Amniotic epithelial cell (primary cell): ENCODE results near the gene PIBF1.
"Not testable (repeated sequence)": the region's sequence is repeated elsewhere in the genome, so short reads cannot be mapped to it uniquely, and the experiment has no call there.

Experiments used
- DNase-seq: peaks from one replicate; pipeline ENCODE4 v3.0.0-alpha.2; 2010; ENCODE audit warnings: low read depth

PIBF1 gene

DNA sequence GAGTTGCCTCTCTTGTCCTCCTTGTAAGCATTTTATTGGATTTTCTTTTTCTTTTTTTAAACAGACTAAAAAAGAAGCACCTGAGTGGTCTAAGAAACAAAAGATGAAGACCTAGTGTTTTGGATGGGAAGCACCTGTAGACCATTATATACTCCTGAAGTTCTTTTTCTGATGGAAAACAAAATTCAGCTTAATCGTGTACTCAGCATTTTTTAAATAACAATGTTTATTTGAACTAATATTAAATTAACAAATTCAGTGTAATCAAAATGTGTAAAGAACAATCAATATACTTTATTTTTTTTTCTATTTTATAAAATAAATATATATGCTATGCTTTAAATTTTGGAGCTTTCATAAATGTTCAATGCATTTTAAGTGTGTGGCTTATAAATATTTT, 233.9 kb downstream of the PIBF1 start:
- no peak for DNase-seq

DNA sequence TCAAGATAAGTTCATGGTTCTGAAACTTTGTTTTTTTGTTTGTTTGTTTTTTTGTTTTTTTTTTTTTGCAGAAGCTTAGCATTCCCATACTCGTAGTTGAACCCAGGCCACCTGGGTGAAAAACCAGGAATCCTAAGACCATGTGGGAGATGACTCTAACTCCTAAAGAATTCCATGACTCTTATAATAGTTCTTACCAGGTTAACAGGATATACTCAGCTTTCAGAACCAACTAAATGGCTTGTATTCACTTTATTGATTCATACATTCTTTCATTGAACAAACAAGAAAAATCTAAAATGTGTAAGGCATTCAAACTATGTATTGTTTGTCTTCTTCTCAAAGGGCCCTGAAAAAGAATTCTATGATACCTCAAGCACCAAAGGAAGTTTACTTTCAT, 236.4 kb downstream of the PIBF1 start:
- DNase-seq: no peak

DNA sequence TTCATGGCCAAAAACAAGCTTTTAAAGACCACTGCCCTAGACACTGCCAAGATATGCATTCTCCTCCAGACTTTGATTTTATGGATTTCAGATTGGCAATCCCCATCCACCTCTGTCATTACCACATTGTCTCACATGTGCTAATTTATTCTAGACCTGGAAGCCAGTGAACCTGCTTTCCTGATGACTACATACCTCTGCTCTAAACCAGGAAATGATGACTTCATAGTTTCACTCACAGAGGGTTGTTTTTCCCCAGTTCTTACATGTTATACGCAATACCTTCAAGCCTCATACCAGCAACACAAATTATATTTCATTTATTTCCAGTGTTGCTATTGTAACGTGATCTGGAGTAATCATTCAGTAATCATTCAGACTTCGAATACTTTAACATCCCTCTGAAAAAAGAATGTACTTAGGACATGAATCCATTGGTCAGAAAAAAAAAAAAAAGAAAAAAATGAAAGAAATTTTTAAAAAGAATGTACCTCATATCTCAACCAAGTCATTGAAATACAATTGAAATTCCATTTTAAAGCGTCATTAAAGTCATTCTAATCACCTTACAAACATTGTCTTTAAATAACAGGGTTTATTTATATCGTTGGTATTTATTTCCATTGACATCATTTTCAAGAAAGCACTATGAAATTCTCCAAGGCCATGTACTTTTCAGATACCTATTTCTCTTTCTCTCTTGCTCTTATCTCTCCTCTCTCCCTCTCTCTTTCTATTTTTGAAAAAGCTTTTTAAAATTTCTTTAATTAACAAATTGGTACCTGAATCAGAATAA, 243.5 kb downstream of the PIBF1 start:
- DNase-seq: peak; percentile 58

DNA sequence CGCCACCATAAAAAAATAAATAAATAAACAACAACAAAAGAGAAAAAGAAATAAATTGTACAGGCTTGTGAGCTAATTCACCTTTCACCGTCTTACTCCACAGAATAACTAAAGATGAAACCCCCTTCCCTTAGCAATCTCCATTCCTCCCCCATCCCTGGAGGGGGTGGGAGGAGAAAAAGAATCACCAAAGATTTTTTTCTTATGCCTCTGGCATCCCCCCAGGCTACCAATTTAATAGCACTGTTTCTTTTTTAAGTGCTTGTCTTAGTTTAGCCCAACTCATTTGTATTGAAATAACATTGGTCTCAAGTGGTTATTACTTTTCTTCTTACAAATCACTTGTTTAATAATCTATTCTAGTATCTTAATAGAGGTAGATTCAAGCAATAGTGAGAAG, 253.0 kb downstream of the PIBF1 start:
- DNase-seq: no peak

DNA sequence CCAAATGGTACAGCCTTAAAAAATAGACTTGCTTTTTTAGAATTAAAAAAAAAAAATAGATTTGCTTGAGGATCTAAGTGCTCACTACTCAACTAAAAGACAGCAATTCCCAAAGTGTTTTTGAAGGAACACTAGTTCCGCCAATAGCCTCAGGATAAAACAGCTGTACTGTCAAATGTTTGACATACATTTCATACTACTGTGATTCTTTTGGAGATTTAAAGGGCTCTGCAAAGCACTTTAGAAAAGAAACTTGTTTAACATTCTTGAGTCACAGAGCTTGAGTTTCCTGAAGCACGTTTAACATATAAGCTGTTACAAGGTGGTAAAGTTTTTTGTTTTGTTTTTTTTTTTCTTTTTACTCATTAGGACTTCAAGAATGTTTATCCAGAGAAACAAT, 253.7 kb downstream of the PIBF1 start:
- DNase-seq: no peak

DNA sequence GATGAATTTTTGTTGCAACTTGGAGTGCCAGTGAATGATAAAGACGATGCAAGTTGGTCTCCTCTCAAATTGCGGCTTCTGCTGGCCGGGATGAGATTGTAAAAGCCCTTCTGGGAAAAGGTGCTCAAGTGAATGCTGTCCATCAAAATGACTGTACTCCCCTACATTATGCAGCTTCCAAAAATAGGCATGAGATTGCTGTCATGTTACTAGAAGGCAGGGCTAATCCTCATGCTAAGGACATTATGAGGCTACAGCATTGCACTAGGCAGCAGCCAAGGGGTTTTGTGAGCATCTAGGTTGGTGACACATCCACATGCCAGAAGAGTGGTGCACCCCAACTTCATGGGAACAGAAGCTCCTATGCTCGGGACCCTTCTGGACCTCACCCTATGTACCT, 254.6 kb downstream of the PIBF1 start:
- DNase-seq: no peak

DNA sequence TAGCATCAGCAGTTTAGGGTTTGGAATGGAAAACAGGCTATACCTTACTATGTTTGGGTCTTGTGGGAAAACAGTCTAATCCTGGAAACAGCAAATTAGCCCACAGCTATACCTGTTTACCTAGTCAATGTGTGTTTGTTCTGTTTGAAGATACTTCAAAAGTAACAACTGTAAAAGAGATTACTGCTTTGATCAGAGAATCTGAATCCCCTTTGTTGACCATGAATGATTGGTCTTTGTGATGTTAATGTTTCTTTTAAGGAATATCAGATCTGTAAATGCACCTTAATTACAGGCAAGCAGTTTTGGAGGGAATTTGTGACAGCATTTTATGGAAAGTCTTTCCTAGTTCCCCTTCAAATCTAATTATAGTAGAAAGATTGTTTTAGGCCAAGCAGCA, 256.1 kb downstream of the PIBF1 start:
- no peak for DNase-seq

DNA sequence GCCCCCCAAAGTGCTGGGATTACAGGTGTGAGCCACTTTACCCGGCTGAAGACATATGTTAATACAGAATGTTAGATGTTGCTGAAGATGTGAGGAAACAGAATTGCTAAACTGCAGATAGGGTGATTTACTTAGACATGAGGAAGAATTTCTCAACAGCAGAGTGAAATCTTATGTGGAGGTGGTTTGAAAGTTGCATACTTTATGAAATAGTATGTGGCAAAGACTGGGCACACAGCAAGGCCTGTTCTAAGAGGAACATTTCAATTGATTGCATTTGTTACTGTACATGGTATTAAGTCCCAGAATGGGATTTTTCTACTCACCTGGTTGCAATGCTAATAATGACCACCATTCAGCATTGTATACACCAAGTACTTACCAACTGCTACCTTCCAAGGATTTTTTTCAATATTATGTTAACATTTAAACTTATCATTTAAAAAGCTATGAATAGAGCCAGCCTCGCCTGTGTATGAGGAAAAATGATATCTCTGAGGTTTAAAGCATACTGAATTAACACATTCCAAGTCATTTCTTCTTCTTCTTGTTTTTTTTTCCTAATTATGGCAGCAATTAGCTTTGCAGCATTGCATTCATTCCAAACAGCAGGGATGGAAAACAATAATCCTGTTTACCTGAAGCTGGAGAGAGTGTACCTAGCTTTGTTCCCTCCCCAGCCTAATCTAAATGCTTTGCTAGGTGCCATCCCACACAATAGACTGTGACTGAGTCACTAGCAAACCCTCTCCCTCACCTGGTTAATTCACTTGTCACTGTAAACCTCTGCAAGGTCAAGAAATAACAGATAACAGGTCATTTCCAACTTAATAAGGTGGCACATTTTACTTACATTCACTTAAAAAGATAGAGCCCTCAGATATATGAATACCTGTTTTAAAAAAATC, 257.5 kb downstream of the PIBF1 start:
- peak; percentile 90 for DNase-seq

DNA sequence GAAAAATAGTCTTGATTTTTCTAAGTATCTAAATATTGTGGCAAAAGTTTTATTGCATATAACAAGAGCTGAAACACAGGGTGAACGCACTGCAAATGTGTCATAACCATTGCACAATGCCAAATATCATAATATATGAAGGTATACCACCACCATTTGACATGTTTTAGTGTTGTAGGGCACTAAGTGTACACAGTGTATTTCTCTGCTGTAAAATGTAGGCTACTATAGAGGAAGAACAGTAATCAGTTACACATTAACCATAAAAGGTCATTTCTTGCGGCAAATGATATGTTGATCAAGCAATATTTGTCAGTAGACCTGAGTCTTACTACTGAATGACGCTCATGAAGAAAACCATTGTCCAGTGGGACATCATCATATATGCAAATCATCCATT, 258.6 kb downstream of the PIBF1 start:
- peak; percentile 21 for DNase-seq

DNA sequence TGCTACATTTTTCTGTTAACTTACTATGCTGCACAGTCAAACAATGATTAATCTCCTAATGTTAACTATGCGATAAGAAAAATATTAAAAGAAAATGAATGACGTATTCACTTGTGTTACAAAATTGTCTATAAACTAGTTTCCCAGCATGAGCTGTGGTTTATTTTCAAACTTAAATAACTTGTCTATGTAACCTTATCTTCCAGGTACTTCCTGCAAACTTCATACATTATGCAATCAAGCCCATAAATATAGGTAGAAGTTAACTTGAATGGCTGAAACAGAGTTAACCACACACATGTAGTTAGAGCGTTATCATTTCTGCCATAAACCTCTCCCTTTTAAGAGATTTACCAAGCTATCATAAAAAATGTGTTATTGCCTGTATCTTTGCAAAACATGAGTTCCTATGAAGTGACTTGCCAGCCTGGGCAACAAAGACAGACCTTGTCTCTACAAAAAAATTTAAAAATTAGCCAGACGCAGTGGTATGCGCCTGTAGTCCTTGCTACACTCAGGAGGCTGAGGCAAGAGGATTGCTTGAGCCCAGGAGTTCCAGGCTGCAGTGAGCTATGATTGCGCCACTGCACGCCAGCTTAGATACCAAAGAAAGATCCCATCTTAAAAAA, 259.1 kb downstream of the PIBF1 start:
- peak; percentile 87 for DNase-seq

DNA sequence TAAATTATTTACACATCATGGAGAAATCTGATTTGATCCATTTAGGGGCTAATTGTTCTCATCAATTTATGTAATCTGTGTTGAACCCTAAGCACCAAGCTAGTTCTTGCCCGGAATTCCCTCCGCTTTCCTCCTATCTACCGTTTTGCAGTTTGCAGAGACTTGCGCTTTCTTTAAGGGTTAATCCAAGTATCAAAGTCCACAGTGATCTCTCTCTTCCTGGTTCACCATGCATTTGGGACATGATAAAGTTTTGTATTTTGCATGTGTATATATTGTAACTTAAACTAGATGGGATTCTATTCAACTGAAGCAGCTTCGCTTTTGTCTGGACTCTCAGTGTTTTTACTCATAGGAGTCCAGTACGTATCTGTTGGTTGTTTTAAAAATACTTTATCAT, 263.1 kb downstream of the PIBF1 start:
- no peak for DNase-seq

DNA sequence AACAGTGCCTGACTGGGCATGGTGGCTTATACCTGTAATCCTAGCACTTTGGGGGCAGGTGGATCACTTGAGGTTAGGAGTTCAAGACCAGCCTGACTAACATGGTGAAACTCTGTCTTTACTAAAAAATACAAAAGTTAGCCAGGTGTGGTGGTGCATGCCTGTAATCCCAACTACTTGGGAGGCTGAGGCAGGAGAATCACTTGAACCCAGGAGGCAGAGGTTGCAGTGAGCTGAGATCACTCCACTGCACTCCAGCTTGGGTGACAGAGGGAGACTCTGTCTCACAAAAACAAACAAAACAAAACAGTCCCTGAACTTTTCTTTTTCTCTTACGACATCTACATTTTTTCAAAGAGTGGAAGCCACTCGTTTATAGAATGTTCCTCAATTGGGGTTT, 266.7 kb downstream of the PIBF1 start:
- not testable (repeated sequence) for DNase-seq

DNA sequence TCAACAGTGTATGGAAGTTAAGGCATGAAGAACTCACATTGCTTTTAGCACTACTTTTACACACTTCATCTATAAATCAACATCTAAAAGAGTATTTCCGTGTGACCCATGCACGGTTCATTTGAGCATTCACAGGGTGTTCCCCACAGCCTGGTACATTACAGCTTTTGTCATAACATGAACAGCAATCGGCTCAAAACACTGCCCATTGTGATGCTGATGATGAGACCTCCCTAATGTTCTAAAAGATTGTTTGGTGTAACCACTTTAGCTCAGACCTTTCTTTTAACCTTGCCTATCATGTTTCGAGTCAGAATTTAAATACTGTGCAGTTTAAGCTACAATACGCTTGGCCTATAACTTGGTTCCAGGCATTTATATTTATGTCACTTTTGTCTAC, 272.8 kb downstream of the PIBF1 start:
- DNase-seq: no peak

DNA sequence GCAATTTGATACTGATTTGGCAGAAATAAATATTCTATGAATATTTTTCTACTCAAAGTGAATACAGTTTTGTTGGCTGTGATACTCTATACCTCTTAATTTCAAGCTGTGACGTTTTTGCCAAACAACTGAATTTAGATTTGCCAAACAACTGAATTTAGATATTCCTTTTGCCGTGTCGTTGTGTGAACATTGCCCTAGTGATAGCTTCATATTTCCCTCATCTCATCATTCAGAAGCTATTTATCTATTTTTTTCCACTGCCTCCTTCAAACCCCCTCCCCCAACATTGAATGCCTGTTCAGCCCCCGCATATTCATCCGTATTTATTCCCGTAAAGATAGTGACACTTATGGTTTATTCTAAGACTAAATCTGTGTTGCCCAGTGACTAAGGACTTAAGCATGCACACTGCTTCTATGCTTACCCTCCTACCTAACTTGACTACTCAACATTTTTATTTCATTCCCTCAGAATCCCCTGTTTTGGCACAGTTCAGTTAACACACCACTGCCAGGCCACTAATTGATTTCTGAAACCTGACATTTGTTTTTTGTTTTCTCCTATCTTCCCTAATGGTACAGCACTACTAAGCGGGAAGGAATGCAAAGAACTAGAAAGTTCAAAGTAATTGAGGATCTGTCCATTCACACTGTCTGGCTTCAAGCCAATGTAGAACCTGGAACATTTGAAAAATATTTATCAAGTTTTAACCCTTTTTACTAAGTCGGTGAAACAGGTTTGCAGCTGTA, 274.1 kb downstream of the PIBF1 start:
- DNase-seq: peak; percentile 92

DNA sequence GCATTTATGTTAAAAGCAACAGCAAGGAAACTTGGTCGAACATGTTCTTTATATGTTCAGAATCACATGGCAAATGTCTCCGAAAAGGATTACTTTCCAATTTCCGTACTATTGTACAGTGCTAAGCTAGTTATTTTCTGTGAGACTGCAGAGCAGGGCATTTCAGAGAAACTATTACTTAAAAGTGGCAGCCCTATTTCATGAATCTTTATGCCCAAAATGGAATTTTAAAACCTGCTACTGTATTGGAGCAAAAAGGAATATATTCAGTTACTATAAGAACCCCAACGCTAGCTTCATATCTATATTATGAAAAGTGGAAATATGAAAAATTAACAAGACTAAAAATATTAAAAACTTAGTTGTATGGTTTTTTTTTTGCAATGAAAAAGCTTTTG, 274.6 kb downstream of the PIBF1 start:
- no peak for DNase-seq

DNA sequence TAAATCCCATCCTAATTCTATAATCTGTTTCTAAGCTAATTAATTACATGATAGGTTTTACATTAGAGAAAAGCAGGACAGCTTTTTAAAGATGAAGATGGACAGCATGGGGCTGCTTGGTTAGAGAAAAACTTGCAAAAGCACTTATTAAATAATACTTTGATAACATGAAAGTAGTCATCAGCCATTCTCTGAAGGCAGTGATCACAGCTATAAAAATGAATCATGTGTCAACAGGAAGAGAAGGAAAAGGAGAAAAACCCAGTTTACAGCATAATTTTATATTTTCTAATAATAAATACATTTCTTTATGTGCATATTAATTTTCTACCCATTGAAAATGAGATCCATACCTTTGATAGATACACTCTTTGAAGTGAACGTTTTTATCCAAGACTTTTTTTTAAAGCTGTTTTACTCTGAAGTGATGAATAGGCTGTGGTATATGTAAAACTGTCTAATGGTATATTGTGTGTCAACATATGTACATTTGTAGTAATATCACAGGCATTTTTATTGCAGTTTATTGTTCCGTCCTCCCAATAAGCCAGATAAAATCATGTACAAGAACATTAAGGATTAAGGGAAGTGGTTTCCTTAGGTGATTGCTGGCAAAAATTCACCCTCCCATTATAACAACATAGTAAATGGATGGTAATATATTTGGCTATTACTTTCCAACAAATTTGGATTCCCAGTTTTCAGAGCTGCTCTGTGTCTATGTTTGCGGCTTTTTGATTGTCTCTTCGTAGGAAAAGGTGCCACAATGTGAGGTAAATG, 275.5 kb downstream of the PIBF1 start:
- no peak for DNase-seq

DNA sequence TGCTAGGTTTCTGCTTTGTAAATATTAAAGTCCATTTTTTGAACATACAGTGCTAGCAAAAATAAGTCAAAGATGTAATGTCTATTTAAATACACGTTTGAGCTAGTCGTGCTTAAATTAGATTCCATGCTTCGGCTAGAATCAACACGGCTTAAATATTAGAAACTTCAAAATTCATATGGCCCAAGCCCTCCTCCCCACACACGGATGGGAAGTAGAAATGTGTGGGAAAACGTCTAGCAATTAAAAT, 276.1 kb downstream of the PIBF1 start:
- DNase-seq: no peak

DNA sequence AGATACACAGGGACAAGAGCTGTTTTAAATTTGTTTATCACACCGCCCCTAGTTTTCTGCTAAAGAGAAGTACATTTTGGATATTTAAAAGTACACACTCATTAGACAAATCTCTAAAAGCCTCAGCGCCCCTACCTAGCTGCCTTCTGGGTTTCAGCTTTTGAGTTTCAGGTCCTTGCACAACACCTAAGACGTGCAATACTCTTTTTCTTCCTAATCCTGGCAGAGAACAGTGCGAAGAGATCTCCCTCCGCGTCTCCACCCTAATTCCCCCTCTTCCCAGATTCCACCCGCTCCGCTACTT, 276.5 kb downstream of the PIBF1 start:
- DNase-seq: no peak

DNA sequence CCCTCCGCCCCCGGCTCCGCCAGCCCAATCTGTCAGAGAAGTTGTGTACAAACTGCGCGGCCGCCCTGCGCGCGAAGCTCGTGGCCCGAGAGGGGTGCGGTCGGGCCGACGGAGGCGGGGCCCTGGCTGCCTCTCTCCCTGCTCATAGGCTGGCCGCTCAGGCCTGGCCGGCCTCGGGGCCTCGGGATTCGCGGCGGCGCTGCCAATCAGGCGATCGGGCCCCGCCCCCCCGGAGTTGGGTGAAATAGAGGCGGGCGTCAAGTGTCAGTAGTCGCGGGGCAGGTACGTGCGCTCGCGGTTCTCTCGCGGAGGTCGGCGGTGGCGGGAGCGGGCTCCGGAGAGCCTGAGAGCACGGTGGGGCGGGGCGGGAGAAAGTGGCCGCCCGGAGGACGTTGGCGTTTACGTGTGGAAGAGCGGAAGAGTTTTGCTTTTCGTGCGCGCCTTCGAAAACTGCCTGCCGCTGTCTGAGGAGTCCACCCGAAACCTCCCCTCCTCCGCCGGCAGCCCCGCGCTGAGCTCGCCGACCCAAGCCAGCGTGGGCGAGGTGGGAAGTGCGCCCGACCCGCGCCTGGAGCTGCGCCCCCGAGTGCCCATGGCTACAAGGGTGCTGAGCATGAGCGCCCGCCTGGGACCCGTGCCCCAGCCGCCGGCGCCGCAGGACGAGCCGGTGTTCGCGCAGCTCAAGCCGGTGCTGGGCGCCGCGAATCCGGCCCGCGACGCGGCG, 277.0 kb downstream of the PIBF1 start, which contains the start of gene KLF5:
KLF5 (plus strand) TSS at position 270 of the 724 bp plus-strand sequence; CDS start at position 593, 323 bp downstream.
- peak; percentile 92 for DNase-seq

DNA sequence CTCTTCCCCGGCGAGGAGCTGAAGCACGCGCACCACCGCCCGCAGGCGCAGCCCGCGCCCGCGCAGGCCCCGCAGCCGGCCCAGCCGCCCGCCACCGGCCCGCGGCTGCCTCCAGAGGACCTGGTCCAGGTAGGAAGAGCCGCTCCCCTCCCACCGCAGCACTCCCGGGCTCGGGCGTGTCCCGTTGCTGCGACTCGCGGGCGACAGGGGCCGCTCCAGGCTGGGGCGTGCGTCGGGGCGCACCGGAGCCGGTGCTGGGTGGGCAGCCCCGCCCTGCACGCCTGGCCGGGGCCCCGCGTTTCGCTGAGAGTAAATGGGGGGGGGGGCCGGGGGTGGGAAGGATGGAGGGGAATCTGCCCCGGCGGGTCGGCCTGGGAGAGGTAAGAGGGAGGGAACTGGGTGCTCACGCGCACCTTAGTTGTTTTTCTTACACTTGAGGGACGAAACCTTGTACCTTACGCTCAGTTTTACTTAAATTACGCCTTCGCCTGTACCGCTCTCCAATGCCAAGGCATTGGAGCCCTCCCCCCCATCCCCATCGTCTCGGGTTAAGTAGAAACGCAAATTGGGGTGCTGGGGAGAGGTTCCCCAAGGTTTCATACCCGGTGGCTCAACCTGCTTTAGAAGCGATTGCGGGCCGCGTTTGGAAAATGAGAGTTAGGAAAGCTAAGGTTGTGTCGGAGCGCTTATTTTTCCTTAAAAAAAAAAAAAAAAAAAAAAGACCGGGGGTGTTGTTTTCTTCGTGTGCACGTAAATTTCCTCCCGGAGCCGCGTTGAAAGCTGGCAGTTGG, 277.7 kb downstream of the PIBF1 start:
- no peak for DNase-seq
